ENCODE data around the gene CEP350.

DNA sequence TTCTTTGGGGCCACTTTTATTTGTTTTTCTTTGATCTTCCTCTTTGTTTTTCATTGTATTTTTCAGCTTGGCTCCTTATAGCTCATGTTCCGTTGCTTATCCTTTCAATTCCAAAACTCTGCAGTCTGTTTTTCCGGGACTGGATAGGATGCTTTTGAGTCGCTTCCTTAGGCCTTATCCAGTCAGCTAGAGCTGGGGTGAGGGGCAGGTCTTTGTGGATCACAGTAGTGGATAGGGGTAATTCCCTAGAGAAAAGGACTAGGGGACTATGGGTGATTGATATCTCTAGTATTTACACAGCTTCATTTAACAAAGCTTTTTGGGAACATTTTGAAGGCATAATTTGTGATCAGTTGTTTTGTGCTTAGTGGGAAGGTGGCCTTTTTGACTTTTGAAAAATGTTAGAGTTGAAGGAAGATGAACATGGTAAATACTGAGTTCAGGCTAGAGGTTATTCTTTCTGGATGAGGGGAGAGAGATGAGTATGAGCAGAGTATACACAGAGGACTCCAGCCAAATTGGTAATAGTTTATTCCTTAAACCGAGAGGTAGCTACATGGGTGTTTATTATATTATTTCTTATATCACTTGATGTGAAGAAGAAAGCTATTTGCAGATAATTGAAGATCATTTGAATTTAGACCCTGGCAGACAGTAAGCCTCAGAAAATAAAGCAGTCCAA is 22.5 kb downstream of the CEP350 start:
- TF ChIP-seq SUZ12 (IDR thresholded peaks at IDR 0.05; ENCODE audit: extremely low read depth, insufficient read depth, insufficient read length), result no peak
- TF ChIP-seq ZNF274 (IDR thresholded peaks at IDR 0.05; ENCODE audit: low read depth, low read length), result no peak

Data from NT2/D1 (cell line).